Trophoblast cell (in vitro differentiated cells and primary cell): ENCODE results near the gene GPR135.

Experiments
- DNase-seq, 2 donors: peaks; one replicate each; pipeline ENCODE4 v3.0.0-alpha.2; 2016
- H2AFZ ChIP-seq: 2 replicates; pipeline ENCODE4 v1.6.1; 2013; ENCODE audit warnings: low read length, moderate library complexity, mild to moderate bottlenecking; ENCODE audit not compliant: insufficient read depth, poor library complexity
- H2AK5ac ChIP-seq: 2 replicates; pipeline ENCODE4 v1.6.1; 2013; ENCODE audit warnings: mild to moderate bottlenecking, low read length
- H2BK120ac ChIP-seq: 2 replicates; pipeline ENCODE4 v1.6.1; 2013; ENCODE audit warnings: low read length, mild to moderate bottlenecking, moderate library complexity; ENCODE audit not compliant: insufficient read depth, poor library complexity
- H2BK12ac ChIP-seq: 2 replicates; pipeline ENCODE4 v1.6.1; 2013; ENCODE audit warnings: mild to moderate bottlenecking, low read length, moderate library complexity
- H2BK5ac ChIP-seq: 2 replicates; pipeline ENCODE4 v1.6.1; 2013; ENCODE audit warnings: low read length, low read depth, moderate library complexity, mild to moderate bottlenecking; ENCODE audit not compliant: poor library complexity
- H3K14ac ChIP-seq: 2 replicates; pipeline ENCODE4 v1.6.1; 2013; ENCODE audit warnings: mild to moderate bottlenecking, low read length
- H3K18ac ChIP-seq: 2 replicates; pipeline ENCODE4 v1.6.1; 2013; ENCODE audit warnings: mild to moderate bottlenecking, low read length
- H3K23ac ChIP-seq: 2 replicates; pipeline ENCODE4 v1.6.1; 2013; ENCODE audit warnings: low read length
- H3K27ac ChIP-seq: 2 replicates; pipeline ENCODE4 v1.5.1; 2013; ENCODE audit warnings: low read depth, mild to moderate bottlenecking, inconsistent platforms, low read length, moderate library complexity
- H3K27me3 ChIP-seq: 2 replicates; pipeline ENCODE4 v1.6.1; 2013; ENCODE audit warnings: inconsistent platforms, mild to moderate bottlenecking, low read length, moderate library complexity; ENCODE audit not compliant: insufficient read depth
- H3K36me3 ChIP-seq, 2 experiments: 1 replicate in 1 of 2; 2 replicates in 1 of 2; pipeline ENCODE4 v1.6.1; 2013; ENCODE audit warnings: low read length in 2 of 2, mild to moderate bottlenecking in 2 of 2, moderate library complexity in 1 of 2; ENCODE audit not compliant: insufficient read depth in 2 of 2, control insufficient read depth in 1 of 2
- H3K4ac ChIP-seq: 2 replicates; pipeline ENCODE4 v1.6.1; 2013; ENCODE audit warnings: low read depth, mild to moderate bottlenecking, low read length, moderate library complexity
- H3K4me1 ChIP-seq, 2 experiments: 1 replicate in 1 of 2; 2 replicates in 1 of 2; pipeline ENCODE4 v1.6.1; 2013; ENCODE audit warnings: low read length in 2 of 2, mild to moderate bottlenecking in 2 of 2, moderate library complexity in 1 of 2; ENCODE audit not compliant: insufficient read depth in 2 of 2, control insufficient read depth in 1 of 2
- H3K4me2 ChIP-seq: 2 replicates; pipeline ENCODE4 v1.6.1; 2013; ENCODE audit warnings: inconsistent platforms, mild to moderate bottlenecking, low read length, moderate library complexity
- H3K4me3 ChIP-seq: 2 replicates; pipeline ENCODE4 v1.5.1; 2013; ENCODE audit warnings: mild to moderate bottlenecking, low read depth, low read length, inconsistent platforms
- H3K79me1 ChIP-seq: one replicate; pipeline ENCODE4 v1.6.1; 2013; ENCODE audit warnings: low read length
- H3K79me2 ChIP-seq: 2 replicates; pipeline ENCODE4 v1.6.1; 2013; ENCODE audit warnings: low read length, mild to moderate bottlenecking; ENCODE audit not compliant: control insufficient read depth, insufficient read depth, poor library complexity
- H3K9ac ChIP-seq: 2 replicates; pipeline ENCODE4 v1.6.1; 2013; ENCODE audit warnings: mild to moderate bottlenecking, low read length
- H3K9me3 ChIP-seq: 2 replicates; pipeline ENCODE4 v1.6.1; 2013; ENCODE audit warnings: low read depth, mild to moderate bottlenecking, control low read depth, inconsistent platforms, low read length; ENCODE audit not compliant: insufficient read depth
- H4K12ac ChIP-seq: 2 replicates; pipeline ENCODE4 v1.6.1; 2013; ENCODE audit warnings: low read depth, mild to moderate bottlenecking, low read length, moderate library complexity
- H4K8ac ChIP-seq: 2 replicates; pipeline ENCODE4 v1.6.1; 2013; ENCODE audit warnings: low read depth, mild to moderate bottlenecking, low read length, moderate library complexity
- H4K91ac ChIP-seq: one replicate; pipeline ENCODE4 v1.6.1; 2013; ENCODE audit warnings: low read depth, mild to moderate bottlenecking, low read length, moderate library complexity
- WGBS: extraction: QIAGEN DNeasy Blood & Tissue Kit; methylation state at CpG from one replicate; pipeline ENCODE4 v1.1.7; 2013; ENCODE audit warnings: missing lambda C conversion rate; ENCODE audit not compliant: insufficient read length, insufficient coverage; ENCODE audit errors: extremely low coverage; 5-methylcytosine and 5-hydroxymethylcytosine counted together

GPR135 gene

GRCh38 chr14:59438195-59438647 is 27.0 kb downstream of the GPR135 start:
- H3K9ac ChIP-seq, result no peak overlapping the region
- H4K91ac ChIP-seq, result no peak overlapping the region
- H3K79me2 ChIP-seq, result no peaks in the 10 kb centered on the region
- no peak overlapping the region for H2AK5ac ChIP-seq
- H4K8ac ChIP-seq, result no peak overlapping the region
- no peak overlapping the region for H3K4ac ChIP-seq
- no peaks in the 10 kb centered on the region for H3K4me1 ChIP-seq
- H2BK12ac ChIP-seq, result no peak overlapping the region
- H3K79me1 ChIP-seq, result no peaks in the 10 kb centered on the region
- no peak overlapping the region for H2BK120ac ChIP-seq
- H3K9me3 ChIP-seq, result no peaks in the 10 kb centered on the region
- peak in 1 of 2 donors; percentile 8 for DNase-seq
- no peak overlapping the region for H3K23ac ChIP-seq
- no peak overlapping the region for H3K4me2 ChIP-seq
- no peak overlapping the region for H2BK5ac ChIP-seq
- no peak overlapping the region for H4K12ac ChIP-seq
- no peaks in the 10 kb centered on the region for H3K36me3 ChIP-seq
- no peak overlapping the region for H3K27ac ChIP-seq
- H3K18ac ChIP-seq, result no peak overlapping the region
- no peak overlapping the region for H3K14ac ChIP-seq
- WGBS, result no CpG with 5 or more reads among the region's 1 CpG
- no peak overlapping the region for H3K4me3 ChIP-seq
- no peak overlapping the region for H2AFZ ChIP-seq
- no peaks in the 10 kb centered on the region for H3K27me3 ChIP-seq

- no CpG with 5 or more reads among the region's 1 CpG for WGBS
- Histone ChIP-seq H3K9ac (no peak overlapping the region), H3K18ac (no peak overlapping the region), H3K23ac (no peak overlapping the region), H3K27ac (no peak overlapping the region), H3K14ac (no peak overlapping the region), H3K4me3 (no peak overlapping the region), H2BK12ac (no peak overlapping the region), H3K27me3 (no peaks in the 10 kb centered on the region), H2AFZ (no peak overlapping the region), H3K4ac (no peak overlapping the region), H2AK5ac (no peak overlapping the region), H3K79me1 (no peaks in the 10 kb centered on the region), H2BK120ac (no peak overlapping the region), H4K12ac (no peak overlapping the region), H3K79me2 (no peaks in the 10 kb centered on the region), H3K9me3 (no peaks in the 10 kb centered on the region), H3K4me1 (no peaks in the 10 kb centered on the region), H3K36me3 (no peaks in the 10 kb centered on the region), H4K8ac (no peak overlapping the region), H2BK5ac (no peak overlapping the region), H3K4me2 (no peak overlapping the region), H4K91ac (no peak overlapping the region)
- no peak for DNase-seq
Observed at GRCh38 chr14:59435987-59436386, 29.2 kb downstream of the GPR135 start.

GRCh38 chr14:59435101-59435500 is 30.1 kb downstream of the GPR135 start:
- WGBS, result no CpG with 5 or more reads among the region's 3 CpGs
- H3K4me3 ChIP-seq, result no peak overlapping the region

GRCh38 chr14:59429790-59430189 is 35.4 kb downstream of the GPR135 start:
- H3K27me3 ChIP-seq, result no peaks in the 10 kb centered on the region
- H3K14ac ChIP-seq, result no peak overlapping the region
- WGBS, result no CpG with 5 or more reads among the region's 4 CpGs
- H3K18ac ChIP-seq, result no peak overlapping the region
- no peak overlapping the region for H3K23ac ChIP-seq
- H4K12ac ChIP-seq, result no peak overlapping the region
- H3K27ac ChIP-seq, result no peak overlapping the region
- H3K36me3 ChIP-seq, result no peaks in the 10 kb centered on the region
- H3K79me1 ChIP-seq, result no peaks in the 10 kb centered on the region
- no peaks in the 10 kb centered on the region for H3K79me2 ChIP-seq
- H2AFZ ChIP-seq, result no peak overlapping the region
- peaks cover 0 to 1% of the 10 kb centered on the region in 2 experiments for H3K4me1 ChIP-seq
- no peak overlapping the region for H2BK5ac ChIP-seq
- no peak overlapping the region for H3K4me2 ChIP-seq
- H4K8ac ChIP-seq, result no peak overlapping the region
- no peak for DNase-seq
- no peak overlapping the region for H3K4ac ChIP-seq
- H3K9ac ChIP-seq, result no peak overlapping the region
- no peaks in the 10 kb centered on the region for H3K9me3 ChIP-seq
- H4K91ac ChIP-seq, result no peak overlapping the region
- H2AK5ac ChIP-seq, result no peak overlapping the region
- H2BK12ac ChIP-seq, result no peak overlapping the region
- H2BK120ac ChIP-seq, result no peak overlapping the region
- no peak overlapping the region for H3K4me3 ChIP-seq

More at GRCh38 chr14:59435101-59435500, 30.1 kb downstream of the GPR135 start:
- Histone ChIP-seq H4K8ac (no peak overlapping the region), H4K12ac (no peak overlapping the region), H3K4ac (no peak overlapping the region), H3K27ac (no peak overlapping the region), H2BK120ac (no peak overlapping the region), H3K9ac (no peak overlapping the region), H3K14ac (no peak overlapping the region), H2AK5ac (no peak overlapping the region), H2BK5ac (no peak overlapping the region), H3K23ac (no peak overlapping the region), H3K9me3 (no peaks in the 10 kb centered on the region), H3K36me3 (no peaks in the 10 kb centered on the region), H3K27me3 (no peaks in the 10 kb centered on the region), H3K79me1 (no peaks in the 10 kb centered on the region), H3K18ac (no peak overlapping the region), H3K4me2 (no peak overlapping the region), H2BK12ac (no peak overlapping the region), H2AFZ (no peak overlapping the region), H4K91ac (no peak overlapping the region), H3K4me1 (no peaks in the 10 kb centered on the region), H3K79me2 (no peaks in the 10 kb centered on the region)
- DNase-seq, result no peak
